GM06990 (cell line): ENCODE data around the gene TIFAB.

Source experiments
- DNase-seq: peaks from one replicate; pipeline ENCODE4 v3.0.0-alpha.2; 2011; ENCODE audit not compliant: insufficient read length; ENCODE audit errors: extremely low read depth
- H3K27me3 ChIP-seq: replicated peaks from 2 replicates; pipeline ENCODE4 v1.6.0; 2011; ENCODE audit warnings: low read length; ENCODE audit not compliant: control insufficient read depth, insufficient read depth
- H3K36me3 ChIP-seq: 2 replicates; pipeline ENCODE4 v1.5.1; 2011; ENCODE audit warnings: low read length; ENCODE audit not compliant: control insufficient read depth, insufficient read depth
- H3K4me3 ChIP-seq: replicated peaks from 2 replicates; pipeline ENCODE4 v1.5.1; 2011; ENCODE audit warnings: low read depth, mild to moderate bottlenecking, control low read depth, low read length
- TF ChIP-seq, protein P1 (sequence below): IDR thresholded peaks from 2 replicates; pipeline ENCODE4 v1.5.1; 2011; ENCODE audit warnings: low read length, control low read depth, mild to moderate bottlenecking, inconsistent platforms; ENCODE audit not compliant: insufficient read depth, poor library complexity, severe bottlenecking

Gene TIFAB

GRCh38 chr5:135484674-135485086 is 32.5 kb upstream of the TIFAB start:
- H3K27me3 ChIP-seq = peaks cover 6% of the 10 kb centered on the region
- TF ChIP-seq, protein P1, sequence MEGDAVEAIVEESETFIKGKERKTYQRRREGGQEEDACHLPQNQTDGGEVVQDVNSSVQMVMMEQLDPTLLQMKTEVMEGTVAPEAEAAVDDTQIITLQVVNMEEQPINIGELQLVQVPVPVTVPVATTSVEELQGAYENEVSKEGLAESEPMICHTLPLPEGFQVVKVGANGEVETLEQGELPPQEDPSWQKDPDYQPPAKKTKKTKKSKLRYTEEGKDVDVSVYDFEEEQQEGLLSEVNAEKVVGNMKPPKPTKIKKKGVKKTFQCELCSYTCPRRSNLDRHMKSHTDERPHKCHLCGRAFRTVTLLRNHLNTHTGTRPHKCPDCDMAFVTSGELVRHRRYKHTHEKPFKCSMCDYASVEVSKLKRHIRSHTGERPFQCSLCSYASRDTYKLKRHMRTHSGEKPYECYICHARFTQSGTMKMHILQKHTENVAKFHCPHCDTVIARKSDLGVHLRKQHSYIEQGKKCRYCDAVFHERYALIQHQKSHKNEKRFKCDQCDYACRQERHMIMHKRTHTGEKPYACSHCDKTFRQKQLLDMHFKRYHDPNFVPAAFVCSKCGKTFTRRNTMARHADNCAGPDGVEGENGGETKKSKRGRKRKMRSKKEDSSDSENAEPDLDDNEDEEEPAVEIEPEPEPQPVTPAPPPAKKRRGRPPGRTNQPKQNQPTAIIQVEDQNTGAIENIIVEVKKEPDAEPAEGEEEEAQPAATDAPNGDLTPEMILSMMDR = no peak
- H3K36me3 ChIP-seq = no peaks in the 10 kb centered on the region
- H3K4me3 ChIP-seq = no peak overlapping the region
- no peak for DNase-seq

GRCh38 chr5:135483254-135483653 is 31.1 kb upstream of the TIFAB start:
- Histone ChIP-seq H3K27me3 (peaks cover 4% of the 10 kb centered on the region), H3K4me3 (no peak overlapping the region), H3K36me3 (no peaks in the 10 kb centered on the region)
- TF ChIP-seq, protein P1 = no peak
- no peak for DNase-seq

GRCh38 chr5:135482381-135482933 is 30.3 kb upstream of the TIFAB start:
- no peak for DNase-seq
- Histone ChIP-seq H3K36me3 (no peaks in the 10 kb centered on the region), H3K27me3 (peaks cover 4% of the 10 kb centered on the region), H3K4me3 (no peak overlapping the region)
- TF ChIP-seq, protein P1 = no peak

GRCh38 chr5:135481909-135482311 is 29.8 kb upstream of the TIFAB start:
- H3K4me3 ChIP-seq = no peak overlapping the region
- peaks cover 4% of the 10 kb centered on the region for H3K27me3 ChIP-seq
- no peaks in the 10 kb centered on the region for H3K36me3 ChIP-seq
- TF ChIP-seq, protein P1 = no peak
- no peak for DNase-seq

GRCh38 chr5:135481387-135481786 is 29.2 kb upstream of the TIFAB start:
- no peak overlapping the region for H3K4me3 ChIP-seq
- H3K36me3 ChIP-seq = no peaks in the 10 kb centered on the region
- TF ChIP-seq, protein P1 = no peak
- peaks cover 1% of the 10 kb centered on the region for H3K27me3 ChIP-seq
- no peak for DNase-seq

DNA sequence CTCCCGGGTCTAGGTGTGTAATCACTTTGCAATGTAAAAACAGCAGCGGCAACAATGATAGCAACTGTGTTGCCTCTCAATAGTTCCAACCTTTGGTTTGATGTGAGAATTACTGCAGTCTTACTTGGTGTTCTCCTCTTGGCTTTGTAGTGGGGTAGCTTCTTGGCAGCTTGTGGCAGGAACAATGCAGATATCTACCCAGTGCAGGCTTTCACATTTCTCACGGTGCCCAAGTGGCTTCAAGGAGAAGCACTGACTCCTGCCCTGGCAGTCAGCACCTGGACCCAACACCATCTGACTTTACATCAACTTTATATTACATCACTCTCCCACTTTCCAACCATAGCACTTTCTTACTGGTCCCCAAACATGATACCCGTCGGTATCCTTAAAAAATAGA is 28.4 kb upstream of the TIFAB start:
- TF ChIP-seq, protein P1 = no peak
- Histone ChIP-seq H3K27me3 (no peaks in the 10 kb centered on the region; the same call in 1 of the 2 replicates), H3K4me3 (no peak overlapping the region), H3K36me3 (no peaks in the 10 kb centered on the region)
- no peak for DNase-seq
